ENCODE results near the gene CARD14.
"Not testable (repeated sequence)": the region's sequence is repeated elsewhere in the genome, so short reads cannot be mapped to it uniquely, and the experiment has no call there.

The CARD14 gene

GRCh38 chr17:80185968-80186367 is 16.1 kb downstream of the CARD14 start:
- no peak for DNase-seq

- DNase-seq, result no peak
These were observed 17.3 kb downstream of the CARD14 start for GRCh38 chr17:80187090-80187489.

- DNase-seq, result no peak
These were observed 17.7 kb downstream of the CARD14 start for GRCh38 chr17:80187515-80187941.

GRCh38 chr17:80189611-80190010 is 19.8 kb downstream of the CARD14 start:
- DNase-seq, result no peak

- no peak for DNase-seq
These were observed 20.9 kb downstream of the CARD14 start for GRCh38 chr17:80190716-80191115.

- no peak for DNase-seq
These were observed 21.4 kb downstream of the CARD14 start for GRCh38 chr17:80191192-80191591.

- peak; percentile 11 for DNase-seq
These were observed 22.2 kb downstream of the CARD14 start for GRCh38 chr17:80191865-80192661.

GRCh38 chr17:80195141-80195540 is 25.3 kb downstream of the CARD14 start:
- no peak for DNase-seq

- no peak for DNase-seq
These were observed 26.1 kb downstream of the CARD14 start for GRCh38 chr17:80195671-80196529.

GRCh38 chr17:80196652-80197051 is 26.8 kb downstream of the CARD14 start:
- no peak for DNase-seq

GRCh38 chr17:80198144-80198661 is 28.4 kb downstream of the CARD14 start:
- DNase-seq, result no peak

GRCh38 chr17:80199295-80199694 is 29.5 kb downstream of the CARD14 start:
- not testable (repeated sequence) for DNase-seq

GRCh38 chr17:80201446-80201845 is 31.6 kb downstream of the CARD14 start:
- DNase-seq, result no peak

GRCh38 chr17:80202197-80202596 is 32.4 kb downstream of the CARD14 start:
- no peak for DNase-seq

GRCh38 chr17:80203471-80203963 is 33.7 kb downstream of the CARD14 start:
- DNase-seq, result no peak

GRCh38 chr17:80204626-80205468 is 35.0 kb downstream of the CARD14 start:
- no peak for DNase-seq

- DNase-seq, result no peak
These were observed 36.0 kb downstream of the CARD14 start for GRCh38 chr17:80205811-80206210.

- no peak for DNase-seq
These were observed 38.2 kb downstream of the CARD14 start for GRCh38 chr17:80208050-80208449.

- no peak for DNase-seq
These were observed 39.9 kb downstream of the CARD14 start for GRCh38 chr17:80209765-80210164.

GRCh38 chr17:80210348-80211108 is 40.7 kb downstream of the CARD14 start:
- DNase-seq, result no peak

GRCh38 chr17:80212109-80212508 is 42.3 kb downstream of the CARD14 start:
- DNase-seq, result no peak

- DNase-seq, result no peak
These were observed 42.7 kb downstream of the CARD14 start for GRCh38 chr17:80212511-80212910.
